SK-N-SH treated with all-trans-retinoic acid at 6 μM for 48 hours (cell line): ENCODE data around the gene DIDO1.

Experiments used
- ARNTL ChIP-seq: fragments of 450-650 bp; formaldehyde crosslinking; IDR thresholded peaks from 2 replicates; pipeline ENCODE4 v1.5.0; 2020; ENCODE audit warnings: low read depth, mild to moderate bottlenecking, moderate library complexity, borderline replicate concordance
- GLIS3 ChIP-seq: fragments of 250-450 bp; sonication (Bioruptor Pico); IDR thresholded peaks from 2 replicates; pipeline ENCODE4 v1.5.0; 2020; ENCODE audit warnings: mild to moderate bottlenecking, moderate library complexity
- PPARA ChIP-seq: fragments of 250-450 bp; sonication (Bioruptor Pico); IDR thresholded peaks from 2 replicates; pipeline ENCODE4 v1.5.0; 2020; ENCODE audit warnings: mild to moderate bottlenecking, borderline replicate concordance
- RARB ChIP-seq: fragments of 250-450 bp; sonication (Bioruptor Pico); IDR thresholded peaks from 2 replicates; pipeline ENCODE4 v1.8.0; 2021; ENCODE audit warnings: mild to moderate bottlenecking, moderate library complexity

- TF ChIP-seq RARB (CRISPR knock-in tag) = no peak
- TF ChIP-seq ARNTL = no peak
- no peak for TF ChIP-seq PPARA (CRISPR knock-in tag)
- no peak for TF ChIP-seq GLIS3 (CRISPR knock-in tag)
Measured at GRCh38 chr20:62927128-62927705, 912 bp upstream of the DIDO1 start.
